ENCODE measurements around the gene KIRREL3.

DNA sequence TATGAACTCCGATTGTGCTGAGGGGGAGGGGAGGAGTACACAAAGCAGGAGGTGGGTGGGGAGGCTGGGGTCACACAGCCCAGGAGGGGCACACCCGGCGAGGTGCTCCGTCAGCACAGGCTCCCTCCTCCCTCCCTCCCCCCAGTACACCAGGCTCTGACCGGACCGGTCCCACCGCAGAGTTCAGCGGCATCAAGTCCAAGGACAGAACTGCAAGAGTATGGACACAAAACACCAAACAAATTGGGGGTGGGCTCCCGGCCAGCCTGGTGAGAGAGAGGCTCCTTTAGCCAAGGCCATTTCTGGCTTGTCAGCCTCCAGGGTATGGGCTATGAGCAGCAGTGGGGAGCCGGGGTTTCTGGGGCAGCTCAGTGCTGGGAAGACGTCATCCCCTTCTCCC is 576.8 kb downstream of the KIRREL3 start:
- TF ChIP-seq, protein P1, sequence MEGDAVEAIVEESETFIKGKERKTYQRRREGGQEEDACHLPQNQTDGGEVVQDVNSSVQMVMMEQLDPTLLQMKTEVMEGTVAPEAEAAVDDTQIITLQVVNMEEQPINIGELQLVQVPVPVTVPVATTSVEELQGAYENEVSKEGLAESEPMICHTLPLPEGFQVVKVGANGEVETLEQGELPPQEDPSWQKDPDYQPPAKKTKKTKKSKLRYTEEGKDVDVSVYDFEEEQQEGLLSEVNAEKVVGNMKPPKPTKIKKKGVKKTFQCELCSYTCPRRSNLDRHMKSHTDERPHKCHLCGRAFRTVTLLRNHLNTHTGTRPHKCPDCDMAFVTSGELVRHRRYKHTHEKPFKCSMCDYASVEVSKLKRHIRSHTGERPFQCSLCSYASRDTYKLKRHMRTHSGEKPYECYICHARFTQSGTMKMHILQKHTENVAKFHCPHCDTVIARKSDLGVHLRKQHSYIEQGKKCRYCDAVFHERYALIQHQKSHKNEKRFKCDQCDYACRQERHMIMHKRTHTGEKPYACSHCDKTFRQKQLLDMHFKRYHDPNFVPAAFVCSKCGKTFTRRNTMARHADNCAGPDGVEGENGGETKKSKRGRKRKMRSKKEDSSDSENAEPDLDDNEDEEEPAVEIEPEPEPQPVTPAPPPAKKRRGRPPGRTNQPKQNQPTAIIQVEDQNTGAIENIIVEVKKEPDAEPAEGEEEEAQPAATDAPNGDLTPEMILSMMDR (IDR thresholded peaks at IDR 0.05; ENCODE audit: low read depth, low read length), result no peak
- TF ChIP-seq EZH2phosphoT487 (IDR thresholded peaks at IDR 0.05; ENCODE audit: low read depth), result no peak
